CD14-positive monocyte (primary cell): ENCODE results near the gene ZSCAN10. TPM values are rescaled to one million over a fixed set of nuclear protein-coding genes. Genes with fewer than 3 reads are reported as not detected.

Experiments used
- DNase-seq, 3 donors: peaks; one replicate each; pipeline ENCODE4 v3.0.0-alpha.2; 2011 to 2022
- H2AFZ ChIP-seq: 2 replicates; pipeline ENCODE4 v1.6.0; 2012; ENCODE audit warnings: mild to moderate bottlenecking, low read depth, low read length, inconsistent platforms; ENCODE audit not compliant: insufficient read depth, poor library complexity, severe bottlenecking
- H3K27ac ChIP-seq, 2 donors: 1 replicate in 1 of 2; 2 replicates in 1 of 2; pipeline ENCODE4 v1.5.1; 2012 to 2013; ENCODE audit warnings: low read length in 2 of 2, control low read depth in 1 of 2, inconsistent platforms in 1 of 2, low read depth in 1 of 2, mild to moderate bottlenecking in 1 of 2
- H3K27me3 ChIP-seq, 2 donors: one replicate each; pipeline versions ENCODE4 v1.6.0 to v1.6.1; 2011 to 2013; ENCODE audit warnings: low read length in 2 of 2; ENCODE audit not compliant: control insufficient read depth in 2 of 2, insufficient read depth in 2 of 2
- H3K36me3 ChIP-seq, 2 donors: replicated peaks in 1 of 2; 1 replicate in 1 of 2; 2 replicates in 1 of 2; pipeline versions ENCODE4 v1.5.1 to v1.6.1; 2012 to 2013; ENCODE audit warnings: low read length in 2 of 2, control low read depth in 1 of 2, inconsistent platforms in 1 of 2, mild to moderate bottlenecking in 1 of 2; ENCODE audit not compliant: insufficient read depth in 2 of 2, control insufficient read depth in 1 of 2
- H3K4me1 ChIP-seq, 2 donors: 1 replicate in 1 of 2; 2 replicates in 1 of 2; pipeline versions ENCODE4 v1.5.1 to v1.6.1; 2012 to 2013; ENCODE audit warnings: low read length in 2 of 2, control low read depth in 1 of 2, inconsistent platforms in 1 of 2, mild to moderate bottlenecking in 1 of 2, moderate library complexity in 1 of 2; ENCODE audit not compliant: insufficient read depth in 2 of 2, control insufficient read depth in 1 of 2
- H3K4me2 ChIP-seq: replicated peaks from 2 replicates; pipeline ENCODE3; 2012; ENCODE audit warnings: low read length, moderate library complexity, mild to moderate bottlenecking; ENCODE audit not compliant: poor library complexity, severe bottlenecking; ENCODE audit errors: extremely low read depth
- H3K4me3 ChIP-seq, 3 experiments: fragments of 200-600 bp in 1 of 3; sonication (generic) in 1 of 3; replicated peaks in 1 of 3; 1 replicate in 2 of 3; 2 replicates in 1 of 3; pipeline ENCODE4 v1.5.1; 2011 to 2013; ENCODE audit warnings: low read length in 3 of 3, mild to moderate bottlenecking in 3 of 3, control low read depth in 2 of 3, low read depth in 2 of 3, inconsistent platforms in 1 of 3, moderate library complexity in 1 of 3
- H3K79me2 ChIP-seq: 2 replicates; pipeline ENCODE4 v1.6.0; 2012; ENCODE audit warnings: mild to moderate bottlenecking, control low read depth, inconsistent platforms, low read length, moderate library complexity; ENCODE audit not compliant: insufficient read depth
- H3K9ac ChIP-seq: 2 replicates; pipeline ENCODE4 v1.6.0; 2017; ENCODE audit warnings: low read length, mild to moderate bottlenecking; ENCODE audit not compliant: insufficient read depth, poor library complexity, severe bottlenecking
- H3K9me3 ChIP-seq, 2 donors: replicated peaks in 1 of 2; 1 replicate in 1 of 2; 2 replicates in 1 of 2; pipeline versions ENCODE4 v1.5.1 to v1.6.1; 2012 to 2013; ENCODE audit warnings: low read length in 2 of 2, control low read depth in 1 of 2; ENCODE audit not compliant: control insufficient read depth in 1 of 2, insufficient read depth in 1 of 2
- H4K20me1 ChIP-seq: 2 replicates; pipeline ENCODE4 v1.6.0; 2012; ENCODE audit warnings: mild to moderate bottlenecking, low read length, control low read depth, moderate library complexity; ENCODE audit not compliant: insufficient read depth
- H3K27ac Mint-ChIP-seq, 7 donors: one replicate each; pipeline ENCODE4 v1.8.0; 2020; ENCODE audit warnings: mild to moderate bottlenecking in 7 of 7, mixed read lengths in 7 of 7, moderate library complexity in 6 of 7, inconsistent platforms in 2 of 7
- H3K27me3 Mint-ChIP-seq, 3 donors: one replicate each; pipeline ENCODE4 v1.8.0; 2021 to 2022; ENCODE audit warnings: low read depth in 3 of 3, mild to moderate bottlenecking in 3 of 3, mixed read lengths in 3 of 3, moderate library complexity in 3 of 3, inconsistent platforms in 1 of 3
- H3K36me3 Mint-ChIP-seq, 2 donors: one replicate each; pipeline ENCODE4 v1.8.0; 2020; ENCODE audit warnings: mixed read lengths in 2 of 2, inconsistent platforms in 1 of 2, mild to moderate bottlenecking in 1 of 2
- H3K4me1 Mint-ChIP-seq: one replicate; pipeline ENCODE4 v1.8.0; 2020; ENCODE audit warnings: mild to moderate bottlenecking, mixed read lengths
- H3K4me3 Mint-ChIP-seq, 2 donors: one replicate each; pipeline ENCODE4 v1.8.0; 2020; ENCODE audit warnings: mild to moderate bottlenecking in 2 of 2, mixed read lengths in 2 of 2, moderate library complexity in 1 of 2
- H3K9me3 Mint-ChIP-seq, 7 donors: one replicate each; pipeline ENCODE4 v1.8.0; 2020 to 2022; ENCODE audit warnings: mixed read lengths in 7 of 7, mild to moderate bottlenecking in 6 of 7, moderate library complexity in 6 of 7, inconsistent platforms in 2 of 7
- CTCF ChIP-seq: fragments of 200-600 bp; IDR thresholded peaks from one replicate; pipeline ENCODE4 v1.8.0; 2022; ENCODE audit warnings: antibody characterized with exemption, mild to moderate bottlenecking
- WGBS: methylation state at CpG from one replicate; pipeline ENCODE4 v1.1.5; 2013; ENCODE audit warnings: missing lambda C conversion rate; ENCODE audit not compliant: insufficient coverage; 5-methylcytosine and 5-hydroxymethylcytosine counted together
- intact Hi-C, 2 donors: fragments of 100-400 bp; cut with micrococcal nuclease; formaldehyde crosslinking; loops; one replicate each; pipeline versions ENCODE4 v1.15.0 to v1.15.1; 2023
- polyA plus RNA-seq, 3 donors: library from polyadenylated mRNA; depleted of rRNA in 1 of 3; unstranded in 2 of 3; stranded (reverse) in 1 of 3; fragments of 300-500 nt in 2 of 3; fragments of >200 nt in 1 of 3; fragmentation: Illumina TruSeq in 2 of 3; gene quantifications; 1 replicate in 2 of 3; 2 replicates in 1 of 3; pipeline ENCODE4 v1.2.3, GENCODE V29; 2012 to 2021

Gene ZSCAN10
- polyA plus RNA-seq, 3 donors, result 0.29 TPM; not detected in 2

- no peaks in the 10 kb centered on the region for H3K9me3 Mint-ChIP-seq
- intact Hi-C loops, result no loop called here
- Histone ChIP-seq H3K27me3 (no peaks in the 10 kb centered on the region), H3K79me2 (no peaks in the 10 kb centered on the region), H3K4me2 (no peak overlapping the region), H3K4me1 (peaks cover 12% of the 10 kb centered on the region in 2 donors), H3K27ac (no peak overlapping the region), H3K9me3 (no peaks in the 10 kb centered on the region), H3K4me3 (no peak overlapping the region), H3K9ac (no peak overlapping the region), H4K20me1 (no peaks in the 10 kb centered on the region), H3K36me3 (peaks cover 19 to 31% of the 10 kb centered on the region in 2 donors), H2AFZ (no peak overlapping the region)
- peaks cover 4 to 16% (median 11%) of the 10 kb centered on the region in 3 donors for H3K27me3 Mint-ChIP-seq
- H3K4me3 Mint-ChIP-seq, result no peak overlapping the region
- peaks cover 12% of the 10 kb centered on the region for H3K4me1 Mint-ChIP-seq
- H3K36me3 Mint-ChIP-seq, result peaks cover 23 to 31% of the 10 kb centered on the region in 2 donors
- no peak for DNase-seq
- TF ChIP-seq CTCF, result no peak
- peak overlapping the region in 2 of 7 donors; percentile 7 to 38 for H3K27ac Mint-ChIP-seq
- WGBS, result 92% methylated on average over 10 of the region's 10 CpGs
These were observed 46.1 kb upstream of the ZSCAN10 start for GRCh38 chr16:3145151-3145550.

GRCh38 chr16:3144321-3144983 lies 45.4 kb upstream of the ZSCAN10 start:
- Histone ChIP-seq H3K27ac (no peak overlapping the region), H2AFZ (no peak overlapping the region), H3K79me2 (no peaks in the 10 kb centered on the region), H3K36me3 (peaks cover 21 to 38% of the 10 kb centered on the region in 2 donors), H3K27me3 (no peaks in the 10 kb centered on the region), H3K4me2 (no peak overlapping the region), H3K9me3 (no peaks in the 10 kb centered on the region), H4K20me1 (no peaks in the 10 kb centered on the region), H3K9ac (no peak overlapping the region), H3K4me3 (no peak overlapping the region), H3K4me1 (peaks cover 5% of the 10 kb centered on the region in 2 donors)
- peaks cover 6% of the 10 kb centered on the region for H3K4me1 Mint-ChIP-seq
- H3K4me3 Mint-ChIP-seq, result no peak overlapping the region
- H3K36me3 Mint-ChIP-seq, result peaks cover 29 to 38% of the 10 kb centered on the region in 2 donors
- no peak for DNase-seq
- no peaks in the 10 kb centered on the region for H3K9me3 Mint-ChIP-seq
- no peak for TF ChIP-seq CTCF
- H3K27me3 Mint-ChIP-seq, result peaks cover 4 to 16% (median 11%) of the 10 kb centered on the region in 3 donors
- WGBS, result 78% methylated on average over 18 of the region's 18 CpGs
- no peak overlapping the region for H3K27ac Mint-ChIP-seq
- intact Hi-C loops, result no loop called here
